GM10248 (cell line): Measurements from ENCODE around the gene SLC16A7.

ENCODE experiments used
- CTCF ChIA-PET: fragments of 300-600 bp; sonication (Branson Sonifier 250); formaldehyde crosslinking; extraction: SDS; loops from one replicate; lab custom pipeline; 2021; ENCODE audit warnings: antibody characterized with exemption; lab: Yijun Ruan, JAX
- POLR2A ChIA-PET: fragments of 350-650 bp; sonication (Branson Sonifier 250); formaldehyde crosslinking; extraction: SDS; loops from one replicate; lab custom pipeline; 2020; ENCODE audit warnings: antibody characterized with exemption; lab: Yijun Ruan, JAX
- DNase-seq: peaks from one replicate; pipeline ENCODE4 v3.0.0; 2012; ENCODE audit errors: extremely low spot score
- TF ChIP-seq, protein P1 (sequence below): IDR thresholded peaks from 2 replicates; pipeline ENCODE4 v1.5.1; 2012; ENCODE audit warnings: mild to moderate bottlenecking, low read depth; ENCODE audit errors: extremely low read depth, missing control alignments, control extremely low read depth

The SLC16A7 gene

DNA sequence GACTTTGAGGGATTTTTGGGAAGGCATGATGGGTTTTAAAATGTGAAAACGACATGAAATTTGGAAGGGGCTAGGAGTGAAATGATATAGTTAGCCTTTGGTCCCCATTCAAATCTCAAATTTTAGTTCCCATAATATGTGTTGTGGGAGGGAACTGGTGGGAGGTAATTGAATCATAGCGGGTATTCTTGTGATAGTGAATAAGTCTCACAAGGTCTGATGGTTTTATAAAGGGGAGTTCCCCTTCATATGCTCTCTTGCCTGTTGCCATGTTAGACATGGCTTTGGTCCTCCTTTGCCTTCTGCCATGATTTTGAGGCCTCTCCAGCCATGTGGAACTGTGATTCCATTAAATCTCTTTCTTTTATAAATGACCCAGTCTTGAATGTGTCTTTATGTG is 72.8 kb downstream of the SLC16A7 start:
- CTCF ChIA-PET = no interaction called here

DNA sequence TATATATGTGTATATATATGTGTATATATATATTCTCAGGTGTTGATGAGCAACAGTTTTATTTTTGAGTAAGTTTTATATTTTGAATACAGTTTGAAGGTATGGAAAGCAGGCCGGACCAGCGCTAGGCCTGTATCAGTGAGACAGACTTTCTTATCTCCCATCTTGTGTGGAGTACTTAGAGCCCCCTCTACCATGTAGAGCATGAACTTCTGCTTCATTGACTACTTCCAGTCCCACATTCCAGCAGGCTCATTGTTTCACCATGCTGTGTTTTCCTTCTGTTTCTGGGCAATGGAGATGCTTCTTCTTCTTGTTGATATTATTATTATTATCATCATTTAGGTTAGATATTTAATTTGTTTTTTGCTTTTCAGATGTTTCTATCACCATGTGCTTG is 76.4 kb downstream of the SLC16A7 start:
- ChIA-PET CTCF (no interaction called here), POLR2A (no interaction called here)
- TF ChIP-seq, protein P1, sequence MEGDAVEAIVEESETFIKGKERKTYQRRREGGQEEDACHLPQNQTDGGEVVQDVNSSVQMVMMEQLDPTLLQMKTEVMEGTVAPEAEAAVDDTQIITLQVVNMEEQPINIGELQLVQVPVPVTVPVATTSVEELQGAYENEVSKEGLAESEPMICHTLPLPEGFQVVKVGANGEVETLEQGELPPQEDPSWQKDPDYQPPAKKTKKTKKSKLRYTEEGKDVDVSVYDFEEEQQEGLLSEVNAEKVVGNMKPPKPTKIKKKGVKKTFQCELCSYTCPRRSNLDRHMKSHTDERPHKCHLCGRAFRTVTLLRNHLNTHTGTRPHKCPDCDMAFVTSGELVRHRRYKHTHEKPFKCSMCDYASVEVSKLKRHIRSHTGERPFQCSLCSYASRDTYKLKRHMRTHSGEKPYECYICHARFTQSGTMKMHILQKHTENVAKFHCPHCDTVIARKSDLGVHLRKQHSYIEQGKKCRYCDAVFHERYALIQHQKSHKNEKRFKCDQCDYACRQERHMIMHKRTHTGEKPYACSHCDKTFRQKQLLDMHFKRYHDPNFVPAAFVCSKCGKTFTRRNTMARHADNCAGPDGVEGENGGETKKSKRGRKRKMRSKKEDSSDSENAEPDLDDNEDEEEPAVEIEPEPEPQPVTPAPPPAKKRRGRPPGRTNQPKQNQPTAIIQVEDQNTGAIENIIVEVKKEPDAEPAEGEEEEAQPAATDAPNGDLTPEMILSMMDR = no peak
- DNase-seq = no peak

More for the DNA sequence above, 72.8 kb downstream of the SLC16A7 start:
- POLR2A ChIA-PET = no interaction called here
- TF ChIP-seq, protein P1 = no peak
- DNase-seq = no peak

DNA sequence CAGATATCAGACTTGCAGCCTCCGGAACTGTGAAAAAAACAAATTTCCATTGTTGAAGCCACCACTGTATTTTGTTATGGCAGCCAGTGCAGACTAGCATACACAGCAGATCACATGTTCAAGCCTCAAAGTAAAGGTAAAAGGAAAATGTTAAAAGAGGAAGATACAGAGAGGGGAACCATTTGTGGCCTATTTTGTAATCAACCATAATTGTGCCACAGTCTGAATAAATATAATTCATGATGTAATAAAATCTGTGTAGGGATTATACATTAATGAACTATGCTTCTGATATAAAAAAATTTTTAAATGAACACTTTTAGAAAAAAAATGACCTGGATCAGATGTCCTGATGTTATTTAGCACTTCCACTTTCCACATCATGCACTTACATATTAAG is 79.6 kb downstream of the SLC16A7 start:
- DNase-seq = no peak
- POLR2A ChIA-PET = no interaction called here
- CTCF ChIA-PET = no interaction called here
- TF ChIP-seq, protein P1 = no peak

DNA sequence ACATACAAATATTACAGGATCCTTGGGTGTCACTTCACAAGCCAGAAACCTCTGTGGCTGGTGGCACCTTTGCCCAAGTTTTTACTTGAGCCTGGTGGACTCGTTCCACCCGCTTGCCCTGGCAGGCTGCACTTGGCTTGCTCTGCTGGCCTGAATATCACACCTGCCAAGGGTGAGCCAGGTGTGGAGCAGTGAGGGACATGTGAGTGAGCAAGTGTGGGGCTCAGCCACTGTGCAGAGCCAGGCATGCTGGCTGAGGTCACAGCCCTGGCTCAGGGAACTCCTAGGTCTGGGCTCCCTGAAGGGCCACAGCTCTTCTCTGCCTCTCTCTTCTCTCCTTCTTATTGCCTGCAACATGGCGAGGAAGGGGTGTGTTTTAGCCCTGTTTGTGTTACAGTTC is 82.0 kb downstream of the SLC16A7 start:
- POLR2A ChIA-PET = no interaction called here
- CTCF ChIA-PET = no interaction called here
- DNase-seq = no peak
- TF ChIP-seq, protein P1 = no peak

DNA sequence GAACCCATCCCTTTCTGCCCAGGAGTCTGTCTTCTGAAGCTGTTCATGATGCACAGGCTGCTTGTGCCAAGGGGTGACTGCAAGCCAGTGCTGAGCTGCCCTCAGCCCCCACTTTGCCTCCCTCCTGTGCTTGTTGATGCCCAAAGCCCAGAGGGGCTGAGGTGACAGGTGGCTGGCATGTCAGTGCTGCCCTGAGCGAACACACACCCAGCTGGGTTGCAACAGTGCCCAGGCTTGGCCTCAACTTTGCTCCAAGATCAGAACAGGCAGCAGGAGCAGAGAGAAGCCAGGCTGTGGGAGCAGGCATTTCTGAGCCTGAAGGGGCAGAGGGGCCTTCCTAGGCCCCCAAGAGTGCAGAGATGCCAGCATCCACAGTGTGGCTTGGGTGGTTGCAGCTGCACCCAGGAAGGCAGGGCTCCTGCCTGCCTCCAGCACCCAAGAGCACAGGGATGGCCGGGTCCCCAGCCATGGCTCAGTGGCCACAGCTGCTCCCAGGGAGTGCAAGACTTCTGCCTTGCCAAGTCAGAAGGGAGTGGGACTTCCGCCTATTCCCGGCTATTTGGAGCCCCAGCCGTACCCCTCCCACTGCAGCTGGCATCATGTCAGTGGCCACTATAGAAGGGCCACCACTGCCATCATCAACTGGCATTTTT is 83.1 kb downstream of the SLC16A7 start:
- ChIA-PET CTCF (no interaction called here), POLR2A (no interaction called here)
- TF ChIP-seq, protein P1 = no peak
- DNase-seq = no peak

DNA sequence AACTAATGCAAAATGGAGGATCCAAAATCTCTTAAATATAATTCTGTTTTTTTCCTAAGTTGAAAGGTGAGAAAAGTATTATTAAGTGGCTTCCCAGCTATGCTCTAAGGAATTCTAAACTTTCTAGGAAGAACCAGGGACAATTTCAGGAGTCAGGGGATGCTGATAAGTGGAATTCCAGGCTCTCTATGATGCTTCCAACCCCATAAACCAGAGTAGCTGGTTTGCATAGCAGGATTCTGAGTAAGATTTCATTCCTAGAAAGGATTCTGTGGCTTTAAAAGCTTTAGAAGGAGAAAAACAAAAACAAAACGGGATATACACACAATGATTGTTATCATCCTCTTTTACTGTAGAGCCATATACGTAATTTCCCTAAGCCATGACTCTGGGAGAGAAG is 93.9 kb downstream of the SLC16A7 start:
- ChIA-PET CTCF (interaction anchor here (2.0 kb wide), 1 partner anchor 13 kb away, joined by 5 read pairs; no protein-coding TSS in a partner anchor), POLR2A (no interaction called here)
- TF ChIP-seq, protein P1 = no peak
- no peak for DNase-seq
